HG02970 (cell line): ENCODE measurements around the gene NKD2.
"Not testable (repeated sequence)": the region's sequence is repeated elsewhere in the genome, so short reads cannot be mapped to it uniquely, and the experiment has no call there.

Experiments
- ATAC-seq: cut with Tn5 transposase; IDR thresholded peaks from one replicate; pipeline ENCODE4 v1.9.1; 2021; ENCODE audit warnings: mild to moderate bottlenecking, moderate library complexity, moderate number of reproducible peaks; ENCODE audit not compliant: unreplicated experiment, low FRiP score

Gene NKD2

DNA sequence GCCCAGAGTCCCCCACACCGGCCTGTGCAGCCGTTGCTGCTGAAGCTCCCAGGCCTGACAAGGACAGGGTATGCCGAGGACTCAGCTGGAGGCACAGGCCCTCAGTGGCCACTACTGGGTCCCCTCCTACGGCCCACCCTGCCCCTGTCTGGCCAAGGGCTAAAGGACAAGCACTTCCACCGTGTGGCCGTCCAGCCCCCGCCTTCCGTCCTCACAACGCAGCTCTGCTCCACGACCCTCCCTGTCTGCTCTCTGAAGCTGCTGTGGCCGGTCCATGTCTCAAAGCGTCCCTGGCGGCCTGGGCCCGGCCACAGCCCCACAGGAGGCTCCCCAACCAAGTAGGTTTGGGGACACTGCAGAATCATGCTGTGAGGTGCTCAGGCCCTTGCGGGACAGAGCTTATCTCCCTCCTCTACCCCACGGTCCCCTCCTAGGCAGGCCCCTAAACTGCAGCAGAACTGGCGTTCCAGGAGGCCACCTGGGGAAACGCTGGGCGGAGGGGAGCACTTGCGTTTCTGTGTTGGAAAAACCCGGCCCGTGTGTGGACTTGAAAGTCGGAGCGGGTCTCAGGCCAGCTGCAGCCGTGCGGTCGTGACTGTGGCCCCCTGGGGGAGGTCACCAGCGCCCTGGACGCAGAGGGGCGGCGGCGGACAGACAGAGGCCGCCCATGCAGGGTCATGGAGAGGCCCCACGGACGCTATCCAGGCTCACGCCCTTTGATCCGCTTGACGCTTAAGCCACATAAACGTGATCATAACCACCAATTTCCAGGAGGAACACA is 45.6 kb downstream of the NKD2 start:
- ATAC-seq, result no peak

DNA sequence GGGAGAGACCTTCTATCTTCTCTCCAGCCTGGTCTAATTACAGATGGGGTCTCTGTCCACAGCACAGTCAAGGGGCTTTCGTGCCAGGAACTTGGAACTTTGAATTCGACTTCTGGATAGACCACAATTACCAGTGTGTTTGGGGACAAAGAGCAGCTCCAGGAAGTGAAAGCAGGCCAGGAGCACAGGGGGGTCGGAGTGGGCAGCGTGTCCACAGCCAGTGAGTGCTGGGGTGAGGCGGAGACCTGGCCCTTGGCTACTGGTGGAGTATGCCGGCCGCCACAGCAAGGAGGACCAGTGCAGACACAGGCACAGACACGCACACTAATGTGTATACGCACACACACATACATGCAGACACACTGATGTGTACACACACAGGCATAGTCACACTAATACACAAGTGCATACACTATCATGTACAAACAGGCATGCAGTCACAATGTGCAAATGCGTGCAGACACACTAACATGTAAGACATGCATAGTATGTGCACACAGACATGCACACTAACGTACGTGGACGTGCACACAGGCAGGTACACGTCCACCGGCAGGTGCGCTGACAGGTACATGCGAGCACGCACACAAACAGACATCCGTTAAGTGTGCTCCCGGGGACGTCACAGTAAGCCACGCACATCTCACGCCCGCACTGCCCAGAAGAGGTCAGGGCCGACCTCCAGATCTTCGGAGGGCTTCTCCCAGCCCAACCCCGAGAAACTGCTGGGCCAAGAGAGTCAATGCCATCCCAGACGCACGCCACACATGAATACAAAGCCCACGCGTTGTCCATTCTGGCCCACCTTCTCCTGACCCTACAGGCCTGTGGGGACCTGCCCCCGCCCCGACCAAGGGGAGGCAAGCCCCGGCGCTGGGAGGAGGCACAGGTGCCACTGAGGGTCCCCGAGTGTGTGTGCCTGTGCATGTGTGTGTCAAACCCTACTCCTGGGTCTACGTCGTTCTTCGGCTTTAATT is 46.5 kb downstream of the NKD2 start:
- ATAC-seq, result no peak

DNA sequence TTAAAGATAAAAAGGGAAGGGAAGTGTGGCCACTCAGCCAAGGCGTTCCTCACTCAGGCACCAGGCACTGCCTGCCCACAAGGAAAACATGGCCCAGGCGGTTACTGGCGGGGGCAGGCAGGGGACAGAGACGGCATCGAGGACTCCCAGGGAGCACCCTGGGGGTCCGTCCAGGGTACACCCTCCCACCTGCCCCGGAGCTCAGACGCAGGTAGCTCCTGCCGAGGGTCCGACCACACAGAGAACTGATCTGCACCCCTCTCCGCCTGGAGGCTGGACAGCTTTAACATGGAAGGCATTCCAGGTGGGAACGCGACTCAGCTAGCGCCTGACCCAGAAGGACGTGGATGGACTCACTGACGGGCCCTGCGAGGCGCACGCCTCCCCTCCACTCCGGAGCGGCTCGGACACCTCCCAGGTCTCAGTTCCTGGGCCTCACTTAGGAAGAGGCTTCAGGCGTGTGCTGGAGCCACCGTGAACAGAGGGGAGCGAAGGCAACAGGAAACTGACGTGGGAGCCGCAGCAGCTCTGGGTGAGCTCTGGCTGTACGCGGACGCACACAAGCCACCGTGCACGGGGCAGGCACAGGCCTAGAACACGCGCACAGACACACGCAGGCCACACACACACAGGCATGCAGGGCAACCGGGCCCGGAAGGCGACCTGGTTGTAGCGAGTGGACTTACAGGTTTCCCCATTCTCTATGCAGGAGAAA is 47.5 kb downstream of the NKD2 start:
- ATAC-seq, result no peak

DNA sequence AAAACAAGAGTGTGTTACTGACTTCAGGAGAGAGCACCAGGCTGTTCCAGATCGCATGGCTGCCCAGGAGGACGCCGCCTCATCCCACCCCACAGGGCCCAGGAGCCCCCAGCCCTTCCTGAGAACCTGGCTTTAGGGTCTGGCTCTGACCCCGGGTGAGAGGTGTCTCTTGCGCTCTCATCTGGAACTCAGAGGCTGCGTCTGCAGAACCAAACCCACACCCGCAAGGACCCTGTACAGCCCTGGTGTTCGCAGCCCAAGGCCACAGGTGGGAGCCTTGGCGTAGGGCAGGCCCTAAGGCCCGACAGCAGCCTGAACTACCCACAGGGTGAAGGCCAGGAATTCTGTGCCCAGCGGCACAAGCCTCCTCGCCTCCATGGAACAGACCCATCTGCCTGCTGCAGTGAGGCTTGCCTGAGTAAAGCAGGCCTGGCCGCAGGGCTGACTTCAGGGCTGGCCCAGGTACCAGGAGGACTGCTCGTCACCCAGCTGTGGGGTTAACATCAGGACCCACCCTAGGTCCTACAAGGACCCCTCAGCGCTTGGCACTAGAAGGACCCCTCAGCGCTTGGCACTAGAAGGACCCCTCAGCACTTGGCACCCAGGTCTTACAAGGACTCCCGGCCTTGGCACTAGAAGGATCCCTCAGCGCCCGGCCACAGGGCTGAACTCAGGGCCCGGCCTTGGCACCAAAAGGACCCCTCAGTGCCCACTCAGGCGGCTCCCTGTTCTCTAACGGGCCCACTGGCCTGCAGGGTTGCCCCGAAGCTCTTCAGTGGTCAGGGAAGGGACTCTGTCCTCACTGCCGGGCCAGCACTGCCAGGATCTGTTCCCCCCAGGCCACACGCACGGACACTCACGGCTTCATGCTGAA is 48.2 kb downstream of the NKD2 start:
- ATAC-seq, result no peak

DNA sequence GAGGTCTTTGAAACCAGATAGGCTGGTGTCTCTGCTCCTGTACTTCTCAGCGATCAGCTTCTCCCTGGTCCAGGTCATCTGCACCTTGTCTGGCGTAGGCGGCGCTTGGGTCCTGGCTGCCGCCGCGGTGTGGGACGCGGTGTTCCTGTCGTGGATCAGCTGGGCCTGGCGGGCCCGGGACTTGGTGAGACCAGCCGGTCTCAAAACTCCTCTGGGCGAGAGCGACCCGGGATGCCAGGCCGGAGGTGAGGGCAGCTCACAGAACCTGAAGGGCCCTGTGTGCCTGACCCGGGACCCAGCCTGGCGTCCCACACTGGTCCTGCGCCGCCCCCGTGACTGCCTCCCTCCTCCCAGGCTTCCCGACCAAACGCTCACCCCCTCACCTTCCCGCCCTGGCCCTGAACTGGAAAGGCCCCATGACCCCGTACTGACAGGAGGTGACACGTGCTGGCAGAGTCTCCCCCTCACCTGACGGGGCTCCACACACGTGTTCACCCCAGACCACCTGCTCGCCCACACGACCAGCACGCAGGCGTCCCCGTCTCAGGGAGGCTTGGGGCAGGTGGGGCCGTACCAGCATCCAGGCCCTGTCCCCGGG is 49.0 kb downstream of the NKD2 start:
- no peak for ATAC-seq

DNA sequence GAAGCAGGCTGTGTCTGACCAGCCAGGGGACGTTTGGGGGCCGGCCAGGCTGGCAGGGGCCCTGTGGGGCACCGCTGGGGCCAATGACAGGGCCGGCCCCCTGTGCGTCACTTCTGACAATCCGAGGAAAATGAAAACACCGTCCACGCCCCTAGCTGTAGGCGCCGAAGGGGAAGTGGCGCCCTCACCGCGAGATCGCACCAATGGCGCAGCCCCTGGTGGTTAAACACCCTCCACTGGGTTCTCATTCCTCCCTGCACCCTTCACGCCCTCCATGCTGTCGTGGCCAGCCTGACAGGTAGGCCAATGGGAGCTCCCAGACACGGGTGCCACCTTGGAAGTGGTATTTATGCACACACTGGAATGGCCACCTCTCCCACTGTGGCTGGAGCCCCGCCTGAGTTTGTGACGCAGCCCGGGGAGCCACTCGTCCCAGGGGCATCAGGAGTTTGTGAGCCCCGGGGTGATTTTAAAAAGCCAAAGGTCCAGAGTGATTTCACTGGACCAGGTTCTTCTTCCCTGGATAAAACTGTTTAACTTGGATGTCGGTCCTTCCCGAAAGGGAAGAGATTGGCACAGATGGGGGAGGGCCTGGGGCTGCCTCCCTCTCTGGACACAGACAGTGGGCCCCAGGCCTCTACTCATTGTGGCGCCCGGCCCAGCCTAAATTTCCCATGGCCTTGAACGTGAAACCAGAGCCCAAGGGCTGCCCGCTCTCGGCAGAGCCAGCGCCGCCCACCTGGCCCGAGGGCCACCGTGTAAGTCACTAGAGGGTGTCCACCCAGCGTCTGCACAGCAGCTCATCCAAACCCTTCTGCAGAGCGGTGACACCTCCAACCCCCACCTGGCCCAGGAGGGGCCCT is 49.7 kb downstream of the NKD2 start:
- ATAC-seq, result no peak

DNA sequence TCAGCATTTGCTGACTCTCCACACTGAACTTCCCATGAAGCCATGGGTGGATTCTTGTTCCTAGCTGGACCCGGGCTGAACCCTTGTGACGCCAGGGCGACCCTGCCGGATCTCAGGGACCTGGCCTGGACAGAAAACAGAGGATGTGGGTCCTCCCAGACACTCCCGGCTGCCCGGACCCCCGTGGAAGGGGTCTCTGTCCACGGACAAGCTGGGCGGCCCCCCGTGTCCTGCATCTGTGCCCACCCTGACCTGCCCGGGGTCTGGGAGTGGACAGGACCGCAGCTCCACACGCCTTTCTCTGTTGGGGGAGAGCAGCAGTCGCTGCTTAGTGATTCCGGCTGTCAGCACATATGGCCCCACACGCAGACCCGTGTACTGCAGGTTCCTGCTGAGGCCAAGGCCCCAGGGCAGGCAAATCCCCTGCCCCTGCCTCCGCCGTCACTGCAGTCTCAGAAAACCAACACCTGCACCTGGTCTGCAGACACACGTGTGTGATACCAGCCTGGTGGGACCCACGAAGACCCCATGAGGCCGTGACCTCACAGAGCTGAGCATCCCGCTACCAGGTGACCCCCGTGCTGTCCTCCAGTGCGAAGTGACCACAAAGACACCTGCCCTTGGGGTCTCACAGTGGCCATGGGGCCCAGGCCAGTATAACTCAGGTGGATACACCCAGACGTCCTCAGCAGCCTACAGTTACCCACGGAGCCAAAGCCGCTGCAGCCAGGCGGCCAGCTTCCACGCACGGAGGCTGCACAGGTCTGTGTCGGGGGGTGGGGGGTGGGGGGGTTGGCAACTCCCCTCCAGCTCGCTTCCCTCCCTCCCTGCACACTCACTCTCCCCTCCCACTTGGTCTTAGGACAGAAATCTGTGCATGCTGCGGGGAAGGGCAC is 50.6 kb downstream of the NKD2 start:
- no peak for ATAC-seq

DNA sequence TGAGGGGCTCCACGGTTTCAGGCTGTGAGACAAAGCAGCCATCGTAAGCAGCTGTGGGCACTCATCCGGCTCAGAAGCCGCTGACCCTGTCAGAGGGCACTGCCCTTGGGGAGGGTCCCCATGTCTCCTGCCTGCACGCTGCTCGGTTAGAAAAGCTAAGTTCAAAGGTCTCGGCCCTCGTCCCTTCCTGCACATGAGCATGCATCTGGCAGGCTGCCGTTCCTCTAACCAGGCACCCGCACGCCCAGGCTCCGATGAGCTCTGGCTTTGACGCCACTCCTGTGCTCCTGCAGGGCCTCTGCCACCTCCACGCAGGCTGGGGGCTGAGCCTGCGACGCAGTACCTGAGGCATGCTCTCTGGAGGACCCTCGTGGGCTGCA is 51.3 kb downstream of the NKD2 start:
- ATAC-seq, result no peak

DNA sequence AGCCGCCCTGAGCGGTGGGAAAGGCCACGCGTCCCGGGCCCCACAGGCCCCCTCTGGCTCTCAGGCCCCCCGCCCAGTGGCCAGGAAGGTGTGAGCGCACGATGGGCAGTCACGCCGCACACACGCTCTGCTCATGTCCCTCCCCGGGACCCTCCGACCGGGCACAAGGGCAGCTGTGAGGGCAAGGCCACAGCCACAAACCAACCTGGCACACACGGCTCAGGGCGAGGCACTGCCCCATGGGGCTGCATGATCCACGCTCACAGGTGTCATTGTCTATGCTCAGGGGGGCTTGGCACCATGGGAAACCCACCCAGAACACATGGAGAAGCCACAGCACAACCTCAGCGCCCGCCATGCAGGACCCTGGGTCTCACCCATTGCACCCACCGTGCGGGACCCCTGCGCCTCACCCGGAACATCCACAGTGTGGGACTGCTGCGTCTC is 52.0 kb downstream of the NKD2 start:
- no peak for ATAC-seq

DNA sequence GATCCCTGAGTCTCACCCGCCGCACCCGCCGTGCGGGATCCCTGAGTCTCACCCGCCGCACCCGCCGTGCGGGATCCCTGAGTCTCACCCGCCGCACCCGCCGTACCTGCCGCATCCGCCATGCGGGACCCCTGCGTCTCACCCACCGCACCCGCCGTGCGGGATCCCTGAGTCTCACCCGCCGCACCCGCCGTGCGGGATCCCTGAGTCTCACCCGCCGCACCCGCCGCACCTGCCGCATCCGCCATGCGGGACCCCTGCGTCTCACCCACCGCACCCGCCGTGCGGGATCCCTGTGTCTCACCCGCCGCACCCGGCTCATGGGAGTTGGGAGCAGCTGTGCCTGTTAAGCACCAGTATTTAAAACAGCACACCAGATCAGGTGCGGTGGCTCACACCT is 52.7 kb downstream of the NKD2 start:
- ATAC-seq, result not testable (repeated sequence)

DNA sequence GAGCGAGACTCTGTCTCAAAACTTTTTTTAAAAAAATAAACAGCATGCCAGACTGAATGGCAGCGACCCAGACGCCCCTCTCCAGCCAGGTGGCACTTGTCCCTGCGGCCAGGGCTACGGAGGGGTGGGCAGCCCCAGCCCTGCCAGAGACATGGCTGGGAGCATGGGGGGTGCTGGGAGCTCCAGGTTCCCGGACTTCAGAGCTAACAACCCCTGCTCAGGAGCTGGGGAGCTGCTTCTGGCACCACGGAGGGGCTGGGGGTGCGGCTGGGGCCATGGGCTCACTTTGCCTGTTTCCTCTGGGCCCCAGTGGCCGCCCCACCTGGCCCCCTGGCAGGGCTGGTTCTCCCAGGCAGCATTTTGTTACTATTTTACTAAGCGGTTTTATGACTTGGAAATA is 53.3 kb downstream of the NKD2 start:
- ATAC-seq, result no peak

DNA sequence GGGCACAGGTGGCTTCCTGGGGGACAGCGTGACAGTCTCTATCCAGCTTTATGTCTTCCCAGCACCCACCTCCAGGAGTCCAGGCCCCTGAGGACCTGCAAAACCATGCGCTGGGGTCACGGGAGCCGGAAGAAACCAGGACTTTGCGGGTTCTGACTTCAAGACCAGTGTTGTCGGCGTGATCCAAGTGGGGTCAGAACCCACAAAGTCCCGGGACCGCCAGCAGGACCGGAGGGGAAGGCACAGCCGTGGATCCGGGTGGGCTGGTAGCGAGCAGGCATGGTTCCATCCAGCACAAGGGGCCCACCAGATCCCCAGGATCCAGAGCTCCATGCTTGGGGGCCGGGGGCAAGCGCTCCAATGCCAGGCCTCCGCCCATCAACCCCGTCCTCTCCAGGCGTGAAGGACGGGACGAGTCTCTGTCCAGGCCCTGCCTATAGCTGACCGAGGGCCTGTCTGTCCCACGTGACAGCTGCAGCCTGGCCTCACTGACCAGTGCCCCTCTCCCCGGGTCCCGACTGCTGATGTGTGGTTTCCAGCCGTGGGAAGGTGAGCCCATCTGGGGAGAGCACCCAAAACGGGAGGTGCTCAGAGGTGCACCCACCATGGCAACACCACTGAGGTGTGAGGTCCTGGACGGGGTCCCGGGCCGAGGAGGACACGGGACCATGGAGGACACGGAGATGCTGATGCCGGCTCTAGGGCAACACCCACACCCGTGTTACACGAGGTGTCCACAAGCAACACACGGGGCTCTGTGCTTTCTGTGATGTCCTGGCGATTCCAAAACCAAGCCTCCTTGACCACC is 54.4 kb downstream of the NKD2 start:
- no peak for ATAC-seq

DNA sequence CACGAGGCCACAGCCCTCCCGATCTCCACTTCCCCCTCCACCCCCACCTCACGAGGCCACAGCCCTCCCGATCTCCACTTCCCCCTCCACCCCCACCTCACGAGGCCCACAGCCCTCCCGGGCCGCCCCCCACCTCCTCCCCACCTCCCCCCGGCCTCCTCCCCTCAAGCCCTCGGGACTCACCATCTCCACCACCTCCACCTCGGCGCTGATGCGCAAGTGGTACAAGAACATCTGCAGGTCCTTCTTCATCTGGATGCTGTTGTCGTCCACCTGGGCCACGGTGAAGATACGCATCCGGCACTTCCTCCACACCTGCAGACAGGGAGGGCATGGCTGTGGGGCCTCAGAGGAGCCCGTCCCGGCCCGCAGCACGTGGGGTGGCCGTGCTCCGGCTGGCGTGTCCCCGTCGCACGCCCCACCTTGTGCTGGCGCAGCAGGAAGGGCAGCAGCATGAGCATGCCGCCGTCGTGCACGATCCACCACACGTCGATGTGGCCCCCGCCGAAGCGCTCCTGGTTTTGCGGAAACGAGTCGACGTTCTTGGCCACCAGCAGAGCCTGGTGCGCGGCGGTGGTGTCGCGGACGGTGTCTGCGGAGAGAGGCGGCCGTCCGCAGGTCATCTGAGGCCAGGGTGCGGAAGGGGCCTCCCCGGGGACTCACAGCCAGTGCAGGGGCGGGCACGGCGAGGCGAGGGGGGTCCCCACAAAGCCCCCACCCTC is 55.2 kb downstream of the NKD2 start:
- ATAC-seq, result no peak

DNA sequence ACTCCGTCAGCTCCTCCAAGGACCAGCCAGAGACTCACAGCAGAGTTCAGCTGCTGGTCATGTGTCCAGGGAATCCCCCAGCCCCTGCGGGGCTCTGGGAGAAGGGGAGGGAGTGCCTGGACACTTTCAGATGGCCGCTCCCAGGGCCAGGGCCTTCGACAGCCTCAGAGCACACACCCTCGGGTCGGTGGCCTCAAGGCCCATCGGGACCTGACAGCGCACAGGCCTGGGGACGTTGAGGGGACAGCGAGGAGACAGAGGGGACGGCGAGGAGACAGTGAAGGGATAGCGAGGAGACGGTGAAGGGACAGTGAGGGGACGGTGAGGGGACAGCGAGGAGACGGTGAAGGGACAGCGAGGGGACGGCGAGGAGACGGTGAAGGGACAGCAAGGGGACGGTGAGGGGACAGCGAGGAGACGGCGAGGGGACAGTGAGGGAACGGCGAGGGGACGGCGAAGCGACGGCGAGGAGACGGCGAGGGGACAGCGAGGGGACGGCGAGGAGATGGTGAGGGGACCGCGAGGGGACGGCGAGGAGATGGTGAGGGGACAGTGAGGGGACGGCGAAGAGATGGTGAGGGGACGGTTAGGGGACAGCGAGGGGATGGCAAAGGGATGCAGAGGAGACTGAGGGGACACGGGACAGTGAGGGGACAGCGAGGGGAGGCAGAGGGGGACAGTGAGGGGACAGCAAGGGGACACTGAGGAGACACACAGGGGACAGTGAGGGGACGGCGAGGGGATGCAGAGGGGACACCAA is 56.0 kb downstream of the NKD2 start:
- ATAC-seq, result no peak

DNA sequence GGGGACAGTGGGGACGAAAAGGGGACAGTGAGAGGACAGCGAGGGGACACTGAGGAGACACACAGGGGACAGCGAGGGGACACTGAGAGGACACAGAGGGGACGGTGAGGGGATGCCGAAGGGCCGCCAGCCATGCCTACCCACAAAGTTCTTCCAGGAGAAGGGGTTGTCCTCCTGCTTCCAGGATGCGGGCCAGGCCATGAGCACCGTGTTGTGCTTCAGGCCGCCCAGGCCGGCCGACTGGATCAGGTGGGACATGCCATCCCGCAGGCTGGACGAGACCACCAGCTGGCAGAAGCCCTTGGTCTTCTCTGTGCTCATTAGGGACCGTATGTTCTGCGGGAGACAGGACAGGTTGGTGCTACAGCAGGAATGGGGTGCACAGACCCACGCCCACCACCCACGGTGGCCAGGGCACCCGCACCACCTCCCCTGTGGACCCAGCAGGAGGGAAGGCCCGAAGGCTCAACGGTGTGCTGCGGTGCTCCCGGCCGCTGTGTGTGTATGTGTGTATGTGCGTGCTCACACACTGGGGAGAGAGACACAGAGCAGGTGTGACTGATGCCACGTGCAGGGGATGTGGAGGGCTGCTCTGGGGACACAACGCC is 56.6 kb downstream of the NKD2 start:
- no peak for ATAC-seq
